Choroid plexus epithelial cell (primary cell): ENCODE data around the gene MEMO1.

Source experiments
- DNase-seq: peaks from one replicate; pipeline ENCODE4 v3.0.0-alpha.2; 2010; ENCODE audit warnings: low read depth
- H3K4me3 ChIP-seq: 2 replicates; pipeline ENCODE4 v1.5.1; 2011; ENCODE audit warnings: low read depth, mild to moderate bottlenecking, control low read depth, low read length, moderate library complexity
- CTCF ChIP-seq: conservative IDR thresholded peaks from 2 replicates; pipeline ENCODE4 v1.5.1; 2011; ENCODE audit warnings: low read depth, mild to moderate bottlenecking, control low read depth, inconsistent platforms, low read length, moderate library complexity

MEMO1 gene

DNA sequence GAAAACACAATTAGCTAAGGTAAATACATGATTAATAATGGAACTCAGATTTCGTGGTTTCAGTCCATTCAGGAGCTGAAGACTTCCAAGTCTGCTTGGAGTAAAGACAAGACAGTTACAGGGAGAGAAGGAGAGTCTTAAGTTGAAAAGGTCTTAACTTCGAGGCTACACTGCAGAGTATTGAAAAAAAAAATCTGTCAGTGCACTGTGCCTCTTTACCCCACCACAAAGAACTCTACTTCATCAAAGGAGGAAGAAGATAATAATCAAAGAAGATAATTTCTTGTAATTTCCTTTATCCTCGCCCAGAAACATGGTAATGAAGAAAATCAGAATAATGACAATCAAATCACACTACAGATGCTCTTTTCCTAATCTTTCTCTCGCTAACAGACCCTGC is 75.4 kb downstream of the MEMO1 start:
- DNase-seq, result no peak
- TF ChIP-seq CTCF, result no peak
- no peak overlapping the region for H3K4me3 ChIP-seq

GRCh38 chr2:31933066-31933465 is 77.7 kb downstream of the MEMO1 start:
- DNase-seq, result no peak
- no peak for TF ChIP-seq CTCF
- H3K4me3 ChIP-seq, result no peak overlapping the region

DNA sequence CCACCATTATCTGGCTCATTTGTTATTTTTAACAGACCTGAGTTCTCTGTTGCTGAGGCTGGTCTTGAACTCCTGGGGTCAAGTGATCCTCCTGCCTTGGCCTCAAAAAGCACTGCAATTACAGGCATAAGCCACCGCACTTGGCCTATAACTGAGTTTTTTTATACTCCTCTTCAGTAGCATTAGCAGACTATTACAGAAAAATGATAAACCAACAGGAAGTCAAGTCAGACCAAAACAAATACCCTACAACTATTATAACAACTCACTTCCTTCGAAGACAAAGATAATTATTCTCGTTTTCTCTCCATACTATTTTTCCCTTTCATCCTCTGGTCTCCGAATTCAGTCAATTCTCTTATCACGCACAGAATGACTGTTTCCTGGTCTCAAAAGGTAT is 78.2 kb downstream of the MEMO1 start:
- DNase-seq, result no peak
- H3K4me3 ChIP-seq, result no peak overlapping the region
- TF ChIP-seq CTCF, result no peak

GRCh38 chr2:31931916-31932315 is 78.9 kb downstream of the MEMO1 start:
- no peak for TF ChIP-seq CTCF
- DNase-seq, result peak; percentile 48
- H3K4me3 ChIP-seq, result no peak overlapping the region

DNA sequence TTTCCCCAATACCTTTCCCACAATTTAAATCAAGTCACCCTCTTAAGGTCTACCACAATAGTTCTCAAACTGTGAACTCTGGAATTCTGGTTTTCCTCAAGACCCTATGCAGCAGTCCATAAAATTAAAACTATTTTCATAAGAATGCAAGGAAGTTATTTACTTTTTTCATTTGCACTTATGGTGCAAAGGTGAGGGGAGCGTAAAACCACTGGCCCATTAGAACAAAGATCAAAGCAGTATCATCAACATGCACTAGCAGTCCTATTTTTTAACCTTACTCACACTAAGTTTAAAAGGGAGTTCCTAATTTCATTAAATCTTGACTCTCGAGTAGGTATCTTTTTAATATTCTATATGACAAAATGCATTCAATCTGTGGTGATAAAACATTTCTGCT is 85.3 kb downstream of the MEMO1 start:
- TF ChIP-seq CTCF, result no peak
- no peak overlapping the region for H3K4me3 ChIP-seq
- DNase-seq, result no peak

DNA sequence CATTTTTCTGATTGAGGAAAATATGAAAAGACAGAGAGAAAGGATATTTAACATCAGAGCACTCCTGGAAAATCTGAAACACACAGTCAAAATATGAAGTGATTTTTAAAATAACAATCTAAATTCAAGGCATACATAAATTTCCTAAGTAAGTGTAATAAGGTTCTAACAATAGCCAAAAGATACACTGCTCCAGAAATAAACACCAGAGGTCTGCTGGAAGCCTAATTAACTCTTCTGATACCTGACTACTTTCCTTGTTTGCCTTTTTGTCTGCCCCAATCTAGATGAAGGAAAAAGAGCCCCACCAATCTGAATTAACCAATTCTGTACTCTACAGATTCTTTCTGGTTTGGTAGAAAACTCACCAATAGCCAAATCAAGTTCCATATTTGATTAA is 87.1 kb downstream of the MEMO1 start:
- TF ChIP-seq CTCF, result no peak
- no peak overlapping the region for H3K4me3 ChIP-seq
- DNase-seq, result no peak

DNA sequence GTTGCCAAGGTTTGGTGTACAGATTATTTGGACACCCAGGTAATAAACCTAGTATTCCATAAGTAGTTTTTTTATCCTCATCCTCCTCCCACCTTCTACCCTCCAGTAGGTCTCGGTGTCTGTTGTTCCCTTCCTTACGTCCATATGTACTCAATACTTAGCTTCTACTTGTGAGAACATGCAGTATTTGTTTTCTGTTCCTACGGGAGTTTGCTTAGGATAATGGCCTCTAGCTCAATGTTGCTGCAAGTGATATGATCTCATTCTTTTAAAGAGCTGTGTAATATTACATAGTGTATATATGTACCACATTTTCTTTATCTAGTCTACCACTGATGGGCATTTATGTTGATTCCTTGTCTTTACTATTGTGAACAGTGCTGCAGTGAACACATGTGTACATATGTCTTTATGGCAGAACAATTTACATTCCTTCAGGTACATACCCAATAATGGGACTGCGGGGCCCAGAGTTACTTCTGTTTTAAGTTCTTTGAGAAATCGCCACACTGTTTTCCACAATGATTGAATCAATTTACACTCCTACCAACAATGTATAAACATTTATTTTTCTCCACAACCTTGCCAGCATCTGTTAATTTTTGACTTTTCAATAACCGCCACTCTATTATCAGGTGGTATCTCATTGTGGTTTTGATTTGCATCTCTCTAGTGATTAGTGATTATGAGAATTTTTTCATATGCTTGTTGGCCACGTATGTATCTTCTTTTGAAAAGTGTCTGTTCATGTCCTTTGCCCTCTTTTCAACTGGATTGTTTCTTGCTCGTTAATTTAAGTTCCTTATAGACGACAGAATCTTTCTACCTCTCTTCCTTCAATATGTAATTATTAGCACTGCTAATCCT is 88.0 kb downstream of the MEMO1 start:
- no peak for TF ChIP-seq CTCF
- H3K4me3 ChIP-seq, result no peak overlapping the region
- no peak for DNase-seq
